HG02870 (cell line): ENCODE data around the gene CLCN6.
A peak's percentile ranks its signal among the peaks of the same experiment; 100 is the strongest.
"Not testable (repeated sequence)": the region's sequence is repeated elsewhere in the genome, so short reads cannot be mapped to it uniquely, and the experiment has no call there.

Experiments
- ATAC-seq: cut with Tn5 transposase; IDR thresholded peaks from one replicate; pipeline ENCODE4 v1.9.1; 2021; ENCODE audit warnings: mild to moderate bottlenecking, moderate library complexity; ENCODE audit not compliant: unreplicated experiment

Gene CLCN6

GRCh38 chr1:11793819-11794218 lies 12.2 kb upstream of the CLCN6 start:
- no peak for ATAC-seq

GRCh38 chr1:11794446-11795237 lies 11.3 kb upstream of the CLCN6 start:
- no peak for ATAC-seq

GRCh38 chr1:11795238-11795890 lies 10.6 kb upstream of the CLCN6 start:
- ATAC-seq: no peak

GRCh38 chr1:11796036-11796828 lies 9.8 kb upstream of the CLCN6 start:
- no peak for ATAC-seq

GRCh38 chr1:11797525-11798216 lies 8.3 kb upstream of the CLCN6 start:
- no peak for ATAC-seq

- no peak for ATAC-seq
Observed at GRCh38 chr1:11799099-11799498, 6.9 kb upstream of the CLCN6 start.

- no peak for ATAC-seq
Observed at GRCh38 chr1:11799896-11800295, 6.1 kb upstream of the CLCN6 start.

GRCh38 chr1:11800391-11800755 lies 5.6 kb upstream of the CLCN6 start:
- ATAC-seq: no peak

GRCh38 chr1:11800756-11801433 lies 5.1 kb upstream of the CLCN6 start:
- no peak for ATAC-seq

GRCh38 chr1:11802616-11802972 lies 3.4 kb upstream of the CLCN6 start:
- no peak for ATAC-seq

- no peak for ATAC-seq
Observed at GRCh38 chr1:11802973-11803885, 2.8 kb upstream of the CLCN6 start.

- ATAC-seq: not testable (repeated sequence)
Observed at GRCh38 chr1:11803924-11804665, 1.9 kb upstream of the CLCN6 start.

GRCh38 chr1:11804666-11805421 lies 1.1 kb upstream of the CLCN6 start:
- no peak for ATAC-seq

- ATAC-seq: peak; percentile 33
Observed at GRCh38 chr1:11806307-11806936, 431 bp downstream of the CLCN6 start.

GRCh38 chr1:11807133-11807532 lies 1.1 kb downstream of the CLCN6 start:
- no peak for ATAC-seq

- no peak for ATAC-seq
Observed at GRCh38 chr1:11813021-11813420, 7.0 kb downstream of the CLCN6 start.

- no peak for ATAC-seq
Observed at GRCh38 chr1:11817192-11817591, 11.2 kb downstream of the CLCN6 start.

GRCh38 chr1:11822091-11822490 lies 16.1 kb downstream of the CLCN6 start:
- no peak for ATAC-seq
